GM23248 (cell line): Measurements from ENCODE around the gene EFS. TPM values are rescaled to one million over a fixed set of nuclear protein-coding genes. Genes with fewer than 3 reads are reported as not detected.

ENCODE experiments used
- DNase-seq: peaks from one replicate; pipeline ENCODE4 v3.0.0-alpha.2; 2015
- H2AFZ ChIP-seq: fragments of 200-600 bp; sonication (generic); 2 replicates; pipeline ENCODE4 v1.6.1; 2016; ENCODE audit warnings: antibody characterized with exemption
- H3F3A ChIP-seq: fragments of 200-600 bp; sonication (generic); 2 replicates; pipeline ENCODE4 v1.6.1; 2016; ENCODE audit warnings: mild to moderate bottlenecking, antibody characterized with exemption, mixed run types; ENCODE audit not compliant: insufficient read depth
- H3K27ac ChIP-seq: fragments of 200-600 bp; sonication (generic); 2 replicates; pipeline ENCODE4 v1.5.1; 2016; ENCODE audit warnings: mild to moderate bottlenecking
- H3K27me3 ChIP-seq: fragments of 200-600 bp; sonication (generic); replicated peaks from 2 replicates; pipeline ENCODE4 v1.6.1; 2016; ENCODE audit warnings: mild to moderate bottlenecking; ENCODE audit not compliant: insufficient read depth
- H3K36me3 ChIP-seq: fragments of 200-600 bp; sonication (generic); 2 replicates; pipeline ENCODE4 v1.6.1; 2016; ENCODE audit warnings: low read depth, mild to moderate bottlenecking
- H3K4me1 ChIP-seq: fragments of 200-600 bp; sonication (generic); 2 replicates; pipeline ENCODE4 v1.6.1; 2016; ENCODE audit warnings: mild to moderate bottlenecking; ENCODE audit not compliant: insufficient read depth
- H3K4me2 ChIP-seq: fragments of 200-600 bp; sonication (generic); one replicate; pipeline ENCODE4 v1.6.1; 2016; ENCODE audit warnings: mild to moderate bottlenecking; ENCODE audit not compliant: unreplicated experiment
- H3K4me3 ChIP-seq: fragments of 200-600 bp; sonication (generic); 2 replicates; pipeline ENCODE4 v1.5.1; 2016; ENCODE audit warnings: mild to moderate bottlenecking
- H3K79me2 ChIP-seq: fragments of 200-600 bp; sonication (generic); 2 replicates; pipeline ENCODE4 v1.6.1; 2016; ENCODE audit warnings: mild to moderate bottlenecking; ENCODE audit not compliant: insufficient read depth
- H3K9ac ChIP-seq: fragments of 200-600 bp; sonication (generic); 2 replicates; pipeline ENCODE4 v1.6.1; 2016; ENCODE audit warnings: mild to moderate bottlenecking
- H3K9me2 ChIP-seq: fragments of 200-600 bp; sonication (generic); 2 replicates; pipeline ENCODE4 v1.6.1; 2016; ENCODE audit warnings: mixed run types, mild to moderate bottlenecking, moderate library complexity; ENCODE audit not compliant: insufficient read depth
- H3K9me3 ChIP-seq: fragments of 200-600 bp; sonication (generic); one replicate; pipeline ENCODE4 v1.6.1; 2017; ENCODE audit warnings: low read depth
- H4K20me1 ChIP-seq: fragments of 200-600 bp; sonication (generic); 2 replicates; pipeline ENCODE4 v1.6.0; 2016; ENCODE audit not compliant: insufficient read depth
- EZH2 ChIP-seq: fragments of 200-600 bp; sonication (generic); IDR thresholded peaks from 2 replicates; pipeline ENCODE4 v1.6.1; 2018; ENCODE audit warnings: antibody characterized with exemption, mild to moderate bottlenecking; ENCODE audit not compliant: insufficient read depth, poor library complexity, severe bottlenecking
- EZH2phosphoT487 ChIP-seq: fragments of 200-600 bp; sonication (generic); IDR thresholded peaks from 2 replicates; pipeline ENCODE4 v1.6.1; 2018; ENCODE audit warnings: antibody characterized with exemption, moderate library complexity, mild to moderate bottlenecking, low read depth; ENCODE audit not compliant: insufficient read depth
- WGBS, 2 experiments: methylation state at CpG; one replicate each; pipeline ENCODE4 v1.1.6; 2015 to 2017; ENCODE audit warnings: low lambda C conversion rate in 2 of 2, low coverage in 1 of 2; ENCODE audit errors: missing lambda C conversion rate in 2 of 2; 5-methylcytosine and 5-hydroxymethylcytosine counted together
- in situ Hi-C: fragments of 300-500 bp; cut with MboI; formaldehyde crosslinking; loops from 2 replicates; pipeline ENCODE4 v1.15.0; 2020
- polyA plus RNA-seq: library from polyadenylated mRNA; unstranded; fragments of >200 nt; fragmentation: Nextera tagmentation; extraction: Ambion mirVana; gene quantifications from 2 replicates; pipeline ENCODE4 v1.2.1, GENCODE V29; 2016
- total RNA-seq: library from RNA; depleted of rRNA; stranded (reverse); fragments of >200 nt; shearing (Covaris generic); gene quantifications from 2 replicates; pipeline ENCODE4 v1.2.3, GENCODE V29; 2014

Gene EFS
- total and polyA plus RNA-seq, 2 experiments from 2014 or later, result 4.2 to 17.3 TPM

- Histone ChIP-seq H4K20me1 (no peaks in the 10 kb centered on the region), H3K36me3 (peaks cover 6% of the 10 kb centered on the region; the same call in 1 of the 2 replicates), H3K4me3 (no peak overlapping the region), H3K4me1 (peaks cover 7% of the 10 kb centered on the region), H2AFZ (no peak overlapping the region), H3F3A (peaks cover 17% of the 10 kb centered on the region), H3K79me2 (peaks cover 18% of the 10 kb centered on the region), H3K4me2 (no peak overlapping the region), H3K27ac (no peak overlapping the region), H3K9me3 (no peaks in the 10 kb centered on the region), H3K27me3 (no peaks in the 10 kb centered on the region), H3K9ac (no peak overlapping the region), H3K9me2 (no peaks in the 10 kb centered on the region)
- DNase-seq, result no peak
- in situ Hi-C loops, result no loop called here
- WGBS, 2 experiments, result 69 to 75% methylated on average over 3 of the region's 3 CpGs
- TF ChIP-seq EZH2phosphoT487, result no peak
- TF ChIP-seq EZH2, result no peak
Observed at GRCh38 chr14:23358042-23358441, 6.9 kb downstream of the EFS start.

GRCh38 chr14:23357261-23357660 lies 7.7 kb downstream of the EFS start:
- 76 to 81% methylated on average over 8 of the region's 8 CpGs for WGBS, 2 experiments
- H3F3A ChIP-seq, result peaks cover 12% of the 10 kb centered on the region
- no peak overlapping the region for H3K9ac ChIP-seq
- no peaks in the 10 kb centered on the region for H3K9me3 ChIP-seq
- no peak overlapping the region for H3K4me2 ChIP-seq
- H3K9me2 ChIP-seq, result no peaks in the 10 kb centered on the region
- TF ChIP-seq EZH2phosphoT487 (no peak), EZH2 (no peak)
- peaks cover 17% of the 10 kb centered on the region for H3K79me2 ChIP-seq
- no peak overlapping the region for H3K27ac ChIP-seq
- peaks cover 6% of the 10 kb centered on the region; the same call in 1 of the 2 replicates for H3K36me3 ChIP-seq
- H4K20me1 ChIP-seq, result no peaks in the 10 kb centered on the region
- peaks cover 7% of the 10 kb centered on the region for H3K4me1 ChIP-seq
- in situ Hi-C loops, result no loop called here
- H2AFZ ChIP-seq, result no peak overlapping the region
- no peaks in the 10 kb centered on the region for H3K27me3 ChIP-seq
- no peak overlapping the region for H3K4me3 ChIP-seq
- DNase-seq, result no peak

GRCh38 chr14:23356662-23357061 lies 8.3 kb downstream of the EFS start:
- 74 to 82% methylated on average over 4 of the region's 4 CpGs for WGBS, 2 experiments
- no peak for TF ChIP-seq EZH2phosphoT487
- no peak for TF ChIP-seq EZH2
- H3K27ac ChIP-seq, result no peak overlapping the region
- no peaks in the 10 kb centered on the region for H3K9me3 ChIP-seq
- no peaks in the 10 kb centered on the region for H4K20me1 ChIP-seq
- peaks cover 6% of the 10 kb centered on the region; the same call in 1 of the 2 replicates for H3K36me3 ChIP-seq
- no peaks in the 10 kb centered on the region for H3K27me3 ChIP-seq
- no peaks in the 10 kb centered on the region for H3K9me2 ChIP-seq
- H2AFZ ChIP-seq, result no peak overlapping the region
- no peak overlapping the region for H3K4me2 ChIP-seq
- in situ Hi-C loops, result no loop called here
- DNase-seq, result no peak
- H3K4me1 ChIP-seq, result peaks cover 2% of the 10 kb centered on the region
- H3K79me2 ChIP-seq, result peaks cover 11% of the 10 kb centered on the region
- H3F3A ChIP-seq, result peaks cover 6% of the 10 kb centered on the region
- H3K9ac ChIP-seq, result no peak overlapping the region
- no peak overlapping the region for H3K4me3 ChIP-seq

GRCh38 chr14:23355871-23356435 lies 9.0 kb downstream of the EFS start:
- Histone ChIP-seq H3K27me3 (no peaks in the 10 kb centered on the region), H3K4me3 (no peak overlapping the region), H3K9ac (no peak overlapping the region), H3K9me3 (no peaks in the 10 kb centered on the region), H3K4me1 (no peaks in the 10 kb centered on the region), H3K27ac (no peak overlapping the region), H3F3A (peaks cover 1% of the 10 kb centered on the region; the same call in 1 of the 2 replicates), H3K79me2 (peaks cover 7% of the 10 kb centered on the region), H4K20me1 (no peaks in the 10 kb centered on the region), H3K36me3 (peaks cover 6% of the 10 kb centered on the region; the same call in 1 of the 2 replicates), H3K9me2 (no peaks in the 10 kb centered on the region), H3K4me2 (no peak overlapping the region), H2AFZ (no peak overlapping the region)
- 83 to 85% methylated on average over 6 of the region's 6 CpGs for WGBS, 2 experiments
- no peak for DNase-seq
- no peak for TF ChIP-seq EZH2
- TF ChIP-seq EZH2phosphoT487, result no peak
- in situ Hi-C loops, result no loop called here

GRCh38 chr14:23354990-23355389 lies 10.0 kb downstream of the EFS start:
- no peaks in the 10 kb centered on the region for H3K9me2 ChIP-seq
- no peak overlapping the region for H3K9ac ChIP-seq
- H3K27me3 ChIP-seq, result no peaks in the 10 kb centered on the region
- H3K27ac ChIP-seq, result no peak overlapping the region
- 70 to 71% methylated on average over 6 of the region's 6 CpGs for WGBS, 2 experiments
- in situ Hi-C loops, result no loop called here
- no peak for TF ChIP-seq EZH2
- no peak for TF ChIP-seq EZH2phosphoT487
- H3K4me2 ChIP-seq, result no peak overlapping the region
- peaks cover 6% of the 10 kb centered on the region; the same call in 1 of the 2 replicates for H3K36me3 ChIP-seq
- no peaks in the 10 kb centered on the region for H3F3A ChIP-seq
- no peak overlapping the region for H3K4me3 ChIP-seq
- no peaks in the 10 kb centered on the region for H3K4me1 ChIP-seq
- H3K9me3 ChIP-seq, result no peaks in the 10 kb centered on the region
- H2AFZ ChIP-seq, result no peak overlapping the region
- DNase-seq, result no peak
- no peaks in the 10 kb centered on the region for H4K20me1 ChIP-seq
- H3K79me2 ChIP-seq, result no peaks in the 10 kb centered on the region
